Activated T-cell treated with anti-CD3 and anti-CD28 coated beads for 1 hour (primary cell): ENCODE results near the gene IGFBP7.

Experiments
- DNase-seq: peaks from one replicate; pipeline ENCODE4 v3.0.0-alpha.2; 2020; ENCODE audit warnings: low read depth

The IGFBP7 gene

GRCh38 chr4:57095245-57095644 is 14.9 kb downstream of the IGFBP7 start:
- no peak for DNase-seq

- DNase-seq = no peak
These were observed 15.4 kb downstream of the IGFBP7 start for GRCh38 chr4:57094832-57095223.

DNA sequence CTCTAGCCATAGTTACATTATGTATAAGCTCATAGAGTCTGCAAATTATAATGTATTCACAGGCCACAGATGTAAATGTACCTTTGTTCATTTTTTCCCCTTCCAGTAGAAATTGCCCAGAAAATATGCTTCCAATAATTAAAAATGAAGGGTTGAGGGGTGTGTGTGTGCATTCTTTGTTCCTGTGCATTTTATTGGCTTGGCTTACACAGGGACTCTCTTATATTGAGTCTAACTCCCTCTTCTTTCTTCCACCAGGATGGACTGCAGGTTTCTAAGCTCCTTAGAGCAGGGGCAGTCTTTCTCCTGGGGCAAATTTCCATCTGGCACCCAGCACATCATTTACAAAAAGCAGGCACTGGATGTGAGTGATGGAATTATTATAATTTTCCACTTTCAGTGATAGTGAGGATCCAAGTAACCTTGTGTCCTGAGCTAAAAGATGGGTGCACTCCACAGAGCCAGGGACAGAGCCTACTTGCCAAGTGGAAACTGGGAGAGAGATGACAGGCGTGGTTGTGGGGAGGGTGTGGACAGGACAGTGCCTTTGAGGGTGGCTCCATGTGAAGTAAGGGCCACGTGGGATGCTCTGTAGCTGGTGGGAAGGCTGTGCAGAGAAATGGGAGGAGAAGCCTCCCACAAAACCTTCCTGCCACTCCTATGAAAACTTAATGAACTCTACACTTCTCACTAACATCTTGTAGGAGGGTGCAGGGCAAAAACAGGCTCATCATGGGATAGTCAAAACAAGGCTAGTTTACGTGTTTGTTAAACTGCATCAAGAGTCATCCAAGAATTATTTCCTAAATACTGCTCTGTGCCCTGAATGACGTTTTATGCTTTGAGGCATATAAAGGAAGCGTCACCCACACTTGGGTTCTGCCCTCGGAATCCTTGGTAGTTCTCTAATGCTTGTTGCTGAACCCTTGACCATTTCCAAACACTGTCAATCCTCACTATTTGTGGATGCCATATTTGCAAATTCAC is 16.0 kb downstream of the IGFBP7 start:
- DNase-seq = no peak

GRCh38 chr4:57091657-57092162 is 18.5 kb downstream of the IGFBP7 start:
- DNase-seq = no peak

DNA sequence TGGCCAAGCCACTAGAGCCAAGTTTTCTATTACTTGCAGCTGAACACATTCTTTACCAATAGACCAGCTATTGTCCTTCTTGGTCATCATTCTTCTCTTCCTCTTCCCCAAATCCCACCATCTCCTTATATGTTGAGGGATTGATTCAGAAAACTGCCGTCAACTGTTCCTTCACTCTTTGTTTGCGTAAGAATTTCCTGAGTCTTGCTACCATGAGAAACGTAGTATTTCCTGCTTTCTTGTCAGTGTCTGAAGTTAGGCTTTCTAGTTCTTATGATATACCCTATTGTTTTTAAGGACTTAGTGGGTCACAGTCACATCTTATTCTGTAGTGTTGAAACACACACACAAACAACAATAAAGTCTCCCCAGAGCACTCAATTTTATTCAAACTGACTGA is 20.1 kb downstream of the IGFBP7 start:
- no peak for DNase-seq

- no peak for DNase-seq
These were observed 20.6 kb downstream of the IGFBP7 start for GRCh38 chr4:57089549-57089948.

DNA sequence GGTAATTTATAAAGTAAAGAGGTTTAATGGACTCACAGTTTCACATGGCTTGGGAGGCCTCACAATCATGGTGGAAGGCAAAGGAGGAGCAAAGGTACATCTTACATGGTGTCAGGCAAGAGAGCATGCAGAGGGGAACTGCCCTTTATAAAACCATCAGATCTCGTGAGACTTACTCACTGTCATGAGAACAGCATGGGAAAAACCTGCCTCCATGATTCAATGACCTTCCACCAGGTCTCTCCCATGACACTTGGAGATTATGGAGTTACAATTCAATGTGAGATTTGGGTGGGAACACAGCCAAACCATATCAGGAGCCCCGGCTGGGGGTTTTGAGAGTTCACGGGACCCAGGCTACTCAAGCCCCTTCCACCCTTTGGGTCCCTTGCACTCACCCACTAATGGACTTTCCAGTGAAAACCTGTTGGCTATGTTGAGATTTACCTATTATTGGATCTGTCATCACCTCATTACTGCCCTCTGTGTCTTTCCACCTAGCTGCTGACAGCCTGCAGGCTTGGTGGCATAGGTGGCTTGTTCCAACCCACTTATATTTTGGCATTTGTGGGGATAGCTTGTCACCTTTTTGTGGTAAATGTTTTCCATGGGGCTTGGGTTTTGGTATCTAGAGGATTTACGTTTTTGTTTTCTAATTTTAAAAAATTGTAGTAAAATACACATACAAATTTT is 24.0 kb downstream of the IGFBP7 start:
- no peak for DNase-seq

DNA sequence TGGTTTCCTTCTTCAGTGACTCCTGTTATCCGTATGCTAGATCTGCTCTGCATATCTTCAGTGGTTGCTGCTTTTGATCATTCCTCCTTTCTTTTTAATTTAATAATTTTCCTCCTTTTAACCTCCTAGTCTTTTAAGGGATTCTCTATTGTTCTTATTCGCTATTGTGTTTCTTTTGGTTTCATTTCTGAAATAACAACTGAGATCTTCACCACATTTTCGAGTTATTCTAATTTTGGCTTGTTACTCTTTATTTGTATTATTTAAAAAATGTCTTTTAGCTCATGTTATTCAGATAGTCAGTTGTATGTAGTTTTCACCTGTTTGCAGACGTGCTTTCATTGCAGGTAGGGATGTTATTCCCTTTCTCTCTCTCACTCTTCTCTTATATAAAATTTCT is 24.9 kb downstream of the IGFBP7 start:
- no peak for DNase-seq

GRCh38 chr4:57084360-57084759 is 25.8 kb downstream of the IGFBP7 start:
- no peak for DNase-seq

DNA sequence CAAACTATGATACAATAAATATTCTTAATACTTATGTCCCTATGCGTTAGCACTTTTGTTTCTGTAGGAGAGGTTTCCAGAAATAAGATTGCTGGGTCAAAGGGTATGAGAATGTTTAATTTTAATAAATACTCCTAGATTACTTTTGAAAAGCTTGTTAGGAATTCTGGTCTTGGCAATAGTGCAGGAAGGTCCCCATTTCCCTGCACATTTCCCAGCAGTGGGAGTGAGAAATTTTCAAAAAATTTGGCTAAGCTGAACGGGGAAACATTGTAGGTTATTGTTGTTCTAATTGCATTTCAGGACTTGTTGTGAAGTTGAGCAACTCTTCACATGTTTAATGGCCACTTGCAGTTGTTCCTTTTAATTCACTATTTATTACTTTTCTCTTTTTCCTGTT is 27.1 kb downstream of the IGFBP7 start:
- no peak for DNase-seq

- DNase-seq = no peak
These were observed 28.2 kb downstream of the IGFBP7 start for GRCh38 chr4:57081651-57082621.

DNA sequence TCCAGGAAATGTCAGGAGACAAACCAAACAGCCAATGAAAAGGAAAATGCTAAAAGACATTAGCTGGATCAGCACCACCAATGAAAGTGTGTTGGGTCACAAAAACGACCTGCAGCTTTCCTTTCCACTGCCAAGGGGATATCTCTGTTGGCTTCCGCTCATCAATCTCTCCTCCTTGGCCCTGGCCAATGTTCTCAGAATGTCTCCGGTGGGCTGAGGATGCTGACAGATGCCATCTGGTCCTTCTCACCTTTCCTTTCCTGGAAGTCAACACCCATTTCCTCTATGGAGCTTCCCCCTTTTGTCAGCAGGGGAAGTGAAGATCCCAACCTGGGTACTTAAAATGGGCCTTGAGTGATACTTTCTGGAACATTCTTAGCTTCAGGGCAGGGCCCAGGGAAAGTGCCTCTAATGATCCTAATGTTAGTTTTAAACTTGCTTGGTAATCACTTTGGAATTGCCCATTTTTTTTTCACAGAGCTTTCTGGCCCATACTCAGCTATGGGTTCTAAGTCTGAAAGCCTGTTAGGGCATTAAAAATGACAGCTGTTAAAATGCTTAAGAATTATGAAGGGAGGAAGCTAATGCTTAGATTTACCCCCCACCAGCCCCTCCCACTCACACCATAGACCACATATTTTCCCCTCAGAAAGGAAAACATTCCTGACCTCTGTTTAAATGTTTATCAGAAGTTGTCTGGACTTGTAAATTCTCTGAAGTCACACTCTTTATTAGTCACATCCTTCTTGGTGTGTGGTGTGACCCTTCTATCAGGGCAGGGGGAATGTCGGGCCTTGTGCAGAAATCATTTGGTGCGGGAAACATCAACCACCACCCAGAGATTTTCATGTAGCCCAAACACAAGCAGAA is 29.2 kb downstream of the IGFBP7 start:
- no peak for DNase-seq

- no peak for DNase-seq
These were observed 31.3 kb downstream of the IGFBP7 start for GRCh38 chr4:57078685-57079521.

- DNase-seq = no peak
These were observed 32.4 kb downstream of the IGFBP7 start for GRCh38 chr4:57077550-57078343.

DNA sequence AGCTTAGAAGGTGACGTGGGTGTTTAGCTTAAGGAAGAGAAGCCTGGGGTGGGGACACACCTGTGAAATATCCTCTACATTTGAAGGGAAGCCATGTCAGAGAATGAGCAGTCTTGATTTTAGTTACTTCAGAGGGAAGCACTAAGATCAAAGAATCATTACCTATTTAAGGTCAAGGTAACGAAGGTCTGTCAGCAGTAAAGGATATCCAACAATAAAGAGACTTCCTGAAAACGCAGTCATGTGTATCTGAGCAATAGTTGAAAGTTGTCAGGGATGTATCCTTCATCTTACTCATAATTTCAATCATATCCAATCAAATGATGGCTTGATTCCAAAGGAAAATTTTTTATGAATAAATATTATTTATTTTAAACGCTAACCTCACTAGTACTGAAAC is 33.5 kb downstream of the IGFBP7 start:
- DNase-seq = no peak

DNA sequence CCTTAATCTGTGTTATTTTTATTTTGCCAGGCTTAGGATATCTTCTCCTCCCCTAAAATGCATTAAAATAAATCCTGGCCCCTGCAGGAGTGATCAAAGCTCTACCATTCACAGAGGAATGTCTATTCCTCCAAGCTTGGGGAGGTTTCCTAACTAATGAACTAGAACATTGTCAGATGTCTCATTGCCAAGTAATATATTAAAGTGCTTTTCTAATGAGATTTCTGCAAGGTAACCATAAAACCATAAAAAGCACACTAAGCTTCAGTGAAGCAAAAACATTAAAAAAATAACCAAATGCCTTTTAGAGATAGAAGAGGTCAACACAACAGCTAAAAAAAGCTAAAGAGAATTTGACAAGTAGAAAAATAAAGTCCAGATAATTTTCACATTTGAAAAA is 34.8 kb downstream of the IGFBP7 start:
- no peak for DNase-seq

- no peak for DNase-seq
These were observed 35.4 kb downstream of the IGFBP7 start for GRCh38 chr4:57074744-57075143.

DNA sequence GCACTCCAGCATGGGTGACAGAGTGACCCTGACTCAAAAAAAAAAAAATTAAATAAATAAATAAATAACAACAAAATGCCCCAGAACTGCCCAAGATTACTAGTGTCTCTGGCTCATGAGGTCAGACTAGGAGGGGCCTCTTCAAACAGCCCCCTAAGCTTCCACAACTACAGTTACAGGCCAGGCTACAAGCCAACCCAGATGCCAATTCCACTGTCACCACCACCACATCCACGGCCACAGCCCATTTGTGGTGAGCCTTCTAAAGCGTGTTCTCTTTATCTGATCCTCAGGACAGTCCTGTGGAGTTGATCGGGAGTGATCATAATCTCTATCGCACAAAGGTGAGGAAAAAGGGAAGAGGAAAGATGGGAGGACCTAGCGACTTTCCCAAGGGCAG is 36.6 kb downstream of the IGFBP7 start:
- no peak for DNase-seq

DNA sequence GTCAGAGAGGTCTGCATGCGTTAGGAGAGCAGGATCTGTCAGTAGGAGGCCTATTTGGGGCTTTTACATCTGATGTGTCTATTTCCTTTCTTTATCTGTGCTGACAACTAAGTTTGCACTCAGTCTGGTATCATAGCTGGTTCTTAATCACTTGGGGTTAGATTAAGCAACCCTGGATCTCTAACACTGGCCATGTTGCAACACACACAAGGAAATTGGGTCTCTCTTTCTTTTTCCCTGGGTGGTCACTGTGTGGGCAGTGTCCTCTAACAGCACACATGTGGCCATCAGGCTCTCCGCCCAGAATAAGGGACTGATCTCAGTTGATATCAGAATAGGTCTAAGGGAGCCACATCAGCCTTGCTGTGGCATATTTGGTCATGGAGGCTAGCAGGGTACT is 38.9 kb downstream of the IGFBP7 start:
- no peak for DNase-seq
